Measurements from ENCODE around the gene ZNF860.

ZNF860 gene

GRCh38 chr3:31953091-31953490 lies 28.5 kb upstream of the ZNF860 start:
- CTCF ChIA-PET: no interaction called here
- Mint-ChIP-seq H3K36me3 (no peaks in the 10 kb centered on the region), H3K27ac (no peak overlapping the region), H3K9me3 (peaks cover 7% of the 10 kb centered on the region), H3K4me3 (no peak overlapping the region), H3K4me1 (peaks cover 4% of the 10 kb centered on the region), H3K27me3 (peaks cover 12% of the 10 kb centered on the region)
- no peak for DNase-seq

- no peak overlapping the region for H3K27ac Mint-ChIP-seq
- peaks cover 4% of the 10 kb centered on the region for H3K4me1 Mint-ChIP-seq
- peaks cover 12% of the 10 kb centered on the region for H3K27me3 Mint-ChIP-seq
- H3K4me3 Mint-ChIP-seq: no peak overlapping the region
- H3K36me3 Mint-ChIP-seq: no peaks in the 10 kb centered on the region
- CTCF ChIA-PET: no interaction called here
- no peak for DNase-seq
- peaks cover 7% of the 10 kb centered on the region for H3K9me3 Mint-ChIP-seq
Observed at GRCh38 chr3:31953636-31954035, 27.9 kb upstream of the ZNF860 start.

- peaks cover 17% of the 10 kb centered on the region for H3K27me3 Mint-ChIP-seq
- DNase-seq: no peak
- peaks cover 4% of the 10 kb centered on the region for H3K4me1 Mint-ChIP-seq
- H3K27ac Mint-ChIP-seq: no peak overlapping the region
- CTCF ChIA-PET: interaction anchor here (1.2 kb wide), 1 partner anchor 63 kb away, joined by 3 read pairs; no protein-coding TSS in a partner anchor
- H3K36me3 Mint-ChIP-seq: no peaks in the 10 kb centered on the region
- no peak overlapping the region for H3K4me3 Mint-ChIP-seq
- peaks cover 7% of the 10 kb centered on the region for H3K9me3 Mint-ChIP-seq
Observed at GRCh38 chr3:31955581-31955980, 26.0 kb upstream of the ZNF860 start.

GRCh38 chr3:31957106-31957505 lies 24.4 kb upstream of the ZNF860 start:
- no peak overlapping the region for H3K27ac Mint-ChIP-seq
- peaks cover 7% of the 10 kb centered on the region for H3K9me3 Mint-ChIP-seq
- CTCF ChIA-PET: no interaction called here
- peaks cover 3% of the 10 kb centered on the region for H3K4me1 Mint-ChIP-seq
- H3K36me3 Mint-ChIP-seq: no peaks in the 10 kb centered on the region
- H3K27me3 Mint-ChIP-seq: peaks cover 16% of the 10 kb centered on the region
- no peak overlapping the region for H3K4me3 Mint-ChIP-seq
- DNase-seq: no peak

- Mint-ChIP-seq H3K4me3 (no peak overlapping the region), H3K27me3 (peaks cover 12% of the 10 kb centered on the region), H3K36me3 (no peaks in the 10 kb centered on the region), H3K9me3 (peaks cover 7% of the 10 kb centered on the region), H3K27ac (no peak overlapping the region), H3K4me1 (peaks cover 7% of the 10 kb centered on the region)
- no peak for DNase-seq
- CTCF ChIA-PET: no interaction called here
Observed at GRCh38 chr3:31958701-31959152, 22.8 kb upstream of the ZNF860 start.

GRCh38 chr3:31959251-31959650 lies 22.3 kb upstream of the ZNF860 start:
- Mint-ChIP-seq H3K36me3 (no peaks in the 10 kb centered on the region), H3K27me3 (peaks cover 16% of the 10 kb centered on the region), H3K4me3 (no peak overlapping the region), H3K27ac (no peak overlapping the region), H3K9me3 (peaks cover 7% of the 10 kb centered on the region), H3K4me1 (peaks cover 9% of the 10 kb centered on the region)
- no peak for DNase-seq
- CTCF ChIA-PET: no interaction called here

GRCh38 chr3:31959951-31960792 lies 21.4 kb upstream of the ZNF860 start:
- no peaks in the 10 kb centered on the region for H3K36me3 Mint-ChIP-seq
- CTCF ChIA-PET: interaction anchor here (0.9 kb wide), 2 partner anchors 8 to 14 kb away, joined by 3 read pairs; no protein-coding TSS in a partner anchor
- no peak overlapping the region for H3K4me3 Mint-ChIP-seq
- peaks cover 7% of the 10 kb centered on the region for H3K9me3 Mint-ChIP-seq
- no peak for DNase-seq
- H3K27ac Mint-ChIP-seq: no peak overlapping the region
- peaks cover 9% of the 10 kb centered on the region for H3K4me1 Mint-ChIP-seq
- peaks cover 18% of the 10 kb centered on the region for H3K27me3 Mint-ChIP-seq

GRCh38 chr3:31960793-31961431 lies 20.6 kb upstream of the ZNF860 start:
- Mint-ChIP-seq H3K36me3 (no peaks in the 10 kb centered on the region), H3K4me3 (no peak overlapping the region), H3K4me1 (peaks cover 9% of the 10 kb centered on the region), H3K27me3 (peaks cover 18% of the 10 kb centered on the region), H3K27ac (no peak overlapping the region), H3K9me3 (peaks cover 2% of the 10 kb centered on the region)
- no peak for DNase-seq
- CTCF ChIA-PET: interaction anchor here (0.9 kb wide), 2 partner anchors 9 to 14 kb away, joined by 3 read pairs; no protein-coding TSS in a partner anchor

GRCh38 chr3:31962801-31963205 lies 18.7 kb upstream of the ZNF860 start:
- H3K9me3 Mint-ChIP-seq: no peaks in the 10 kb centered on the region
- no peak for DNase-seq
- H3K27me3 Mint-ChIP-seq: peaks cover 18% of the 10 kb centered on the region
- peaks cover 9% of the 10 kb centered on the region for H3K4me1 Mint-ChIP-seq
- CTCF ChIA-PET: no interaction called here
- peak overlapping the region; percentile 52 for H3K27ac Mint-ChIP-seq
- no peak overlapping the region for H3K4me3 Mint-ChIP-seq
- no peaks in the 10 kb centered on the region for H3K36me3 Mint-ChIP-seq

GRCh38 chr3:31966978-31967591 lies 14.5 kb upstream of the ZNF860 start:
- CTCF ChIA-PET: interaction anchor here (0.7 to 0.9 kb wide), 2 partner anchors 52 to 196 kb away, joined by 3 read pairs; no protein-coding TSS in a partner anchor
- H3K27ac Mint-ChIP-seq: no peak overlapping the region
- H3K27me3 Mint-ChIP-seq: peaks cover 9% of the 10 kb centered on the region
- no peaks in the 10 kb centered on the region for H3K9me3 Mint-ChIP-seq
- H3K4me3 Mint-ChIP-seq: no peak overlapping the region
- no peak for DNase-seq
- peaks cover 9% of the 10 kb centered on the region for H3K4me1 Mint-ChIP-seq
- no peaks in the 10 kb centered on the region for H3K36me3 Mint-ChIP-seq

- no peak for DNase-seq
- Mint-ChIP-seq H3K27me3 (peaks cover 9% of the 10 kb centered on the region), H3K36me3 (no peaks in the 10 kb centered on the region), H3K4me3 (no peak overlapping the region), H3K9me3 (no peaks in the 10 kb centered on the region), H3K4me1 (peaks cover 8% of the 10 kb centered on the region), H3K27ac (no peak overlapping the region)
- CTCF ChIA-PET: interaction anchor here (0.7 kb wide), 1 partner anchor 196 kb away, joined by 3 read pairs; no protein-coding TSS in a partner anchor
Observed at GRCh38 chr3:31967592-31967991, 14.0 kb upstream of the ZNF860 start.

- no peak overlapping the region for H3K27ac Mint-ChIP-seq
- no peaks in the 10 kb centered on the region for H3K9me3 Mint-ChIP-seq
- CTCF ChIA-PET: no interaction called here
- H3K27me3 Mint-ChIP-seq: peaks cover 14% of the 10 kb centered on the region
- DNase-seq: no peak
- H3K4me3 Mint-ChIP-seq: no peak overlapping the region
- no peaks in the 10 kb centered on the region for H3K36me3 Mint-ChIP-seq
- peaks cover 3% of the 10 kb centered on the region for H3K4me1 Mint-ChIP-seq
Observed at GRCh38 chr3:31968369-31968926, 13.1 kb upstream of the ZNF860 start.

GRCh38 chr3:31968927-31969418 lies 12.6 kb upstream of the ZNF860 start:
- no peaks in the 10 kb centered on the region for H3K4me1 Mint-ChIP-seq
- no peaks in the 10 kb centered on the region for H3K36me3 Mint-ChIP-seq
- H3K27ac Mint-ChIP-seq: no peak overlapping the region
- DNase-seq: no peak
- peaks cover 9% of the 10 kb centered on the region for H3K27me3 Mint-ChIP-seq
- CTCF ChIA-PET: no interaction called here
- H3K9me3 Mint-ChIP-seq: no peaks in the 10 kb centered on the region
- H3K4me3 Mint-ChIP-seq: no peak overlapping the region

- no peak for DNase-seq
- Mint-ChIP-seq H3K27me3 (peaks cover 5% of the 10 kb centered on the region), H3K27ac (no peak overlapping the region), H3K36me3 (no peaks in the 10 kb centered on the region), H3K4me1 (no peaks in the 10 kb centered on the region), H3K4me3 (no peak overlapping the region), H3K9me3 (no peaks in the 10 kb centered on the region)
- CTCF ChIA-PET: no interaction called here
Observed at GRCh38 chr3:31971607-31972006, 9.9 kb upstream of the ZNF860 start.

All from activated naive CD4-positive, alpha-beta T cell treated with anti-CD3 and anti-CD28 coated beads, Interleukin-2, amount 10 ng/mL, durations not matched to agents 7 days and 5 days (primary cell).